ENCODE data around the gene MGST2.
A peak's percentile ranks its signal among the peaks of the same experiment; 100 is the strongest.

Gene MGST2

GRCh38 chr4:139682309-139682708 lies 16.7 kb downstream of the MGST2 start:
- Histone ChIP-seq H3K9me3 (no peaks in the 10 kb centered on the region), H3K27ac (no peak overlapping the region), H3K36me3 (peaks cover 16% of the 10 kb centered on the region), H3K4me1 (ENCODE audit: control insufficient read depth in 1 of 2, insufficient read depth in 1 of 2, low read depth in 1 of 2, low read length in 1 of 2) (no peaks in the 10 kb centered on the region), H3K4me3 (ENCODE audit: low read depth in 1 of 2, low read length in 1 of 2) (no peak overlapping the region), H3K27me3 (no peaks in the 10 kb centered on the region)
- no peak for TF ChIP-seq CTCF (IDR thresholded peaks at IDR 0.05)

GRCh38 chr4:139682741-139683151 lies 17.1 kb downstream of the MGST2 start:
- Histone ChIP-seq H3K9me3 (no peaks in the 10 kb centered on the region), H3K36me3 (peaks cover 16% of the 10 kb centered on the region), H3K4me1 (ENCODE audit: control insufficient read depth in 1 of 2, insufficient read depth in 1 of 2, low read depth in 1 of 2, low read length in 1 of 2) (no peaks in the 10 kb centered on the region), H3K27ac (peak overlapping the region; percentile 24), H3K4me3 (ENCODE audit: low read depth in 1 of 2, low read length in 1 of 2) (no peak overlapping the region), H3K27me3 (no peaks in the 10 kb centered on the region)
- TF ChIP-seq CTCF (IDR thresholded peaks at IDR 0.05), result no peak

GRCh38 chr4:139684351-139684750 lies 18.7 kb downstream of the MGST2 start:
- peaks cover 6% of the 10 kb centered on the region for H3K36me3 ChIP-seq
- H3K27me3 ChIP-seq, result no peaks in the 10 kb centered on the region
- no peak overlapping the region for H3K4me3 ChIP-seq (ENCODE audit: low read depth in 1 of 2, low read length in 1 of 2)
- H3K9me3 ChIP-seq, result no peaks in the 10 kb centered on the region
- no peak for TF ChIP-seq CTCF (IDR thresholded peaks at IDR 0.05)
- peaks cover 0 to 4% of the 10 kb centered on the region in 2 experiments for H3K4me1 ChIP-seq (ENCODE audit: control insufficient read depth in 1 of 2, insufficient read depth in 1 of 2, low read depth in 1 of 2, low read length in 1 of 2)
- no peak overlapping the region for H3K27ac ChIP-seq

GRCh38 chr4:139685180-139685579 lies 19.6 kb downstream of the MGST2 start:
- Histone ChIP-seq H3K9me3 (no peaks in the 10 kb centered on the region), H3K27me3 (no peaks in the 10 kb centered on the region), H3K36me3 (no peaks in the 10 kb centered on the region), H3K4me3 (ENCODE audit: low read depth in 1 of 2, low read length in 1 of 2) (no peak overlapping the region), H3K4me1 (ENCODE audit: control insufficient read depth in 1 of 2, insufficient read depth in 1 of 2, low read depth in 1 of 2, low read length in 1 of 2) (peaks cover 0 to 4% of the 10 kb centered on the region in 2 experiments), H3K27ac (no peak overlapping the region)
- TF ChIP-seq CTCF (IDR thresholded peaks at IDR 0.05), result no peak

- Histone ChIP-seq H3K4me3 (ENCODE audit: low read depth in 1 of 2, low read length in 1 of 2) (no peak overlapping the region), H3K36me3 (no peaks in the 10 kb centered on the region), H3K4me1 (ENCODE audit: control insufficient read depth in 1 of 2, insufficient read depth in 1 of 2, low read depth in 1 of 2, low read length in 1 of 2) (peaks cover 0 to 4% of the 10 kb centered on the region in 2 experiments), H3K27ac (no peak overlapping the region), H3K27me3 (no peaks in the 10 kb centered on the region), H3K9me3 (no peaks in the 10 kb centered on the region)
- no peak for TF ChIP-seq CTCF (IDR thresholded peaks at IDR 0.05)
These were observed 20.5 kb downstream of the MGST2 start for GRCh38 chr4:139686130-139686529.

- no peak for TF ChIP-seq CTCF (IDR thresholded peaks at IDR 0.05)
- H3K36me3 ChIP-seq, result no peaks in the 10 kb centered on the region
These were observed 21.4 kb downstream of the MGST2 start for GRCh38 chr4:139686988-139687387.

More at GRCh38 chr4:139686988-139687387, 21.4 kb downstream of the MGST2 start:
- H3K4me3 ChIP-seq (ENCODE audit: low read depth in 1 of 2, low read length in 1 of 2), result no peak overlapping the region
- peaks cover 0 to 4% of the 10 kb centered on the region in 2 experiments for H3K4me1 ChIP-seq (ENCODE audit: control insufficient read depth in 1 of 2, insufficient read depth in 1 of 2, low read depth in 1 of 2, low read length in 1 of 2)
- no peaks in the 10 kb centered on the region for H3K27me3 ChIP-seq
- H3K27ac ChIP-seq, result no peak overlapping the region
- no peaks in the 10 kb centered on the region for H3K9me3 ChIP-seq

All from neutrophil (primary cell).